Loucy (cell line): ENCODE data around the gene PROSER1.
A peak's percentile ranks its signal among the peaks of the same experiment; 100 is the strongest.

Experiments
- H2AFZ ChIP-seq: fragments of 200-600 bp; sonication (generic); 2 replicates; pipeline ENCODE4 v1.6.0; 2016; ENCODE audit warnings: antibody characterized with exemption, mild to moderate bottlenecking, low read length, moderate library complexity
- H3F3A ChIP-seq: fragments of 200-600 bp; 2 replicates; pipeline ENCODE4 v1.6.0; 2016; ENCODE audit warnings: antibody characterized with exemption, low read depth, mild to moderate bottlenecking
- H3K27me3 ChIP-seq: fragments of 200-600 bp; sonication (generic); 2 replicates; pipeline ENCODE4 v1.6.1; 2014; ENCODE audit warnings: low read length, mild to moderate bottlenecking; ENCODE audit not compliant: insufficient read depth, poor library complexity, severe bottlenecking
- H3K36me3 ChIP-seq: fragments of 200-600 bp; sonication (generic); 2 replicates; pipeline ENCODE4 v1.6.1; 2016; ENCODE audit warnings: low read length; ENCODE audit not compliant: insufficient read depth
- H3K4me1 ChIP-seq: fragments of 200-600 bp; sonication (generic); 2 replicates; pipeline ENCODE4 v1.5.1; 2014; ENCODE audit warnings: low read length, mild to moderate bottlenecking; ENCODE audit not compliant: insufficient read depth, poor library complexity, severe bottlenecking
- H3K4me2 ChIP-seq: fragments of 200-600 bp; sonication (generic); 2 replicates; pipeline ENCODE4 v1.6.0; 2014; ENCODE audit warnings: antibody characterized with exemption, low read length, low read depth, mild to moderate bottlenecking; ENCODE audit not compliant: poor library complexity, severe bottlenecking
- H3K4me3 ChIP-seq: fragments of 200-600 bp; sonication (generic); 2 replicates; pipeline ENCODE4 v1.5.1; 2014; ENCODE audit warnings: low read length, mild to moderate bottlenecking, mixed read lengths; ENCODE audit not compliant: poor library complexity, severe bottlenecking
- H3K79me2 ChIP-seq: fragments of 200-600 bp; sonication (generic); 2 replicates; pipeline ENCODE4 v1.6.1; 2014; ENCODE audit warnings: low read length; ENCODE audit not compliant: insufficient read depth
- H3K9ac ChIP-seq: fragments of 200-600 bp; sonication (generic); 2 replicates; pipeline ENCODE4 v1.6.0; 2014; ENCODE audit warnings: mild to moderate bottlenecking, low read depth, low read length, moderate library complexity; ENCODE audit not compliant: poor library complexity, severe bottlenecking
- H3K9me2 ChIP-seq: fragments of 200-600 bp; sonication (generic); replicated peaks from 2 replicates; pipeline ENCODE4 v1.6.1; 2016; ENCODE audit warnings: low read depth, low read length, mixed read lengths
- H3K9me3 ChIP-seq: fragments of 200-600 bp; sonication (generic); 2 replicates; pipeline ENCODE4 v1.6.1; 2014; ENCODE audit warnings: mild to moderate bottlenecking, antibody characterized with exemption, low read length, low read depth; ENCODE audit not compliant: insufficient read depth
- H4K20me1 ChIP-seq: fragments of 200-600 bp; sonication (generic); 2 replicates; pipeline ENCODE4 v1.6.0; 2014; ENCODE audit warnings: antibody characterized with exemption, low read length, mild to moderate bottlenecking; ENCODE audit not compliant: insufficient read depth, poor library complexity, severe bottlenecking
- CTCF ChIP-seq: fragments of 200-600 bp; sonication (generic); conservative IDR thresholded peaks from 2 replicates; pipeline ENCODE4 v1.5.1; 2014; ENCODE audit warnings: mild to moderate bottlenecking, antibody characterized with exemption, low read length
- EZH2phosphoT487 ChIP-seq: fragments of 200-600 bp; IDR thresholded peaks from 2 replicates; pipeline ENCODE4 v1.6.1; 2018; ENCODE audit warnings: antibody characterized with exemption, mild to moderate bottlenecking, moderate library complexity, borderline replicate concordance

PROSER1 gene

GRCh38 chr13:39047560-39047959 is 9.7 kb upstream of the PROSER1 start:
- peaks cover under 1% of the 10 kb centered on the region for H3K4me1 ChIP-seq
- no peaks in the 10 kb centered on the region for H3F3A ChIP-seq
- H3K9me3 ChIP-seq: no peaks in the 10 kb centered on the region
- no peak overlapping the region for H3K4me2 ChIP-seq
- H3K9ac ChIP-seq: no peak overlapping the region
- TF ChIP-seq CTCF (peak; percentile 50), EZH2phosphoT487 (no peak)
- H3K4me3 ChIP-seq: no peak overlapping the region
- H3K79me2 ChIP-seq: peaks cover 6% of the 10 kb centered on the region; the same call in 1 of the 2 replicates
- peaks cover 17% of the 10 kb centered on the region; the same call in 1 of the 2 replicates for H3K36me3 ChIP-seq
- no peak overlapping the region for H2AFZ ChIP-seq
- peaks cover 3% of the 10 kb centered on the region for H4K20me1 ChIP-seq
- no peaks in the 10 kb centered on the region for H3K9me2 ChIP-seq
- H3K27me3 ChIP-seq: no peaks in the 10 kb centered on the region

GRCh38 chr13:39044536-39044935 is 6.6 kb upstream of the PROSER1 start:
- Histone ChIP-seq H3K27me3 (no peaks in the 10 kb centered on the region), H3K9ac (no peak overlapping the region), H3K36me3 (peaks cover 17% of the 10 kb centered on the region; the same call in 1 of the 2 replicates), H3K9me2 (no peaks in the 10 kb centered on the region), H2AFZ (no peak overlapping the region), H3F3A (no peaks in the 10 kb centered on the region), H3K4me2 (no peak overlapping the region), H4K20me1 (peaks cover 14% of the 10 kb centered on the region), H3K9me3 (no peaks in the 10 kb centered on the region), H3K4me3 (no peak overlapping the region), H3K79me2 (peaks cover 34% of the 10 kb centered on the region), H3K4me1 (peaks cover 23% of the 10 kb centered on the region)
- TF ChIP-seq CTCF (no peak), EZH2phosphoT487 (no peak)

GRCh38 chr13:39040206-39040605 is 2.3 kb upstream of the PROSER1 start:
- no peaks in the 10 kb centered on the region for H3K27me3 ChIP-seq
- H3K9ac ChIP-seq: peak overlapping the region; percentile 39
- H3K9me2 ChIP-seq: no peaks in the 10 kb centered on the region
- H3K4me2 ChIP-seq: peak overlapping the region; percentile 85
- peaks cover 42% of the 10 kb centered on the region for H4K20me1 ChIP-seq
- peaks cover 73% of the 10 kb centered on the region for H3K79me2 ChIP-seq
- H2AFZ ChIP-seq: no peak overlapping the region
- H3K36me3 ChIP-seq: peaks cover 11% of the 10 kb centered on the region; the same call in 1 of the 2 replicates
- H3K4me1 ChIP-seq: peaks cover 42% of the 10 kb centered on the region
- no peaks in the 10 kb centered on the region for H3F3A ChIP-seq
- TF ChIP-seq EZH2phosphoT487 (no peak), CTCF (no peak)
- H3K4me3 ChIP-seq: peak overlapping the region; percentile 96
- H3K9me3 ChIP-seq: no peaks in the 10 kb centered on the region
